ENCODE data around the gene RNF4.
"Not testable (repeated sequence)": the region's sequence is repeated elsewhere in the genome, so short reads cannot be mapped to it uniquely, and the experiment has no call there.

The RNF4 gene

GRCh38 chr4:2489081-2489805 lies 20.3 kb downstream of the RNF4 start:
- DNase-seq: no peak

GRCh38 chr4:2489841-2490552 lies 21.1 kb downstream of the RNF4 start:
- DNase-seq: no peak

GRCh38 chr4:2492970-2493369 lies 24.1 kb downstream of the RNF4 start:
- no peak for DNase-seq

GRCh38 chr4:2494992-2495391 lies 26.1 kb downstream of the RNF4 start:
- DNase-seq: no peak

- DNase-seq: no peak
Measured at GRCh38 chr4:2497324-2497723, 28.4 kb downstream of the RNF4 start.

- DNase-seq: no peak
Measured at GRCh38 chr4:2497931-2498330, 29.0 kb downstream of the RNF4 start.

GRCh38 chr4:2500547-2500946 lies 31.6 kb downstream of the RNF4 start:
- DNase-seq: no peak

GRCh38 chr4:2501034-2501594 lies 32.2 kb downstream of the RNF4 start:
- DNase-seq: no peak

GRCh38 chr4:2503809-2504208 lies 34.9 kb downstream of the RNF4 start:
- no peak for DNase-seq

GRCh38 chr4:2507259-2507658 lies 38.4 kb downstream of the RNF4 start:
- DNase-seq: no peak

- DNase-seq: no peak
Measured at GRCh38 chr4:2507855-2508254, 38.9 kb downstream of the RNF4 start.

GRCh38 chr4:2510351-2511259 lies 41.7 kb downstream of the RNF4 start:
- no peak for DNase-seq

- no peak for DNase-seq
Measured at GRCh38 chr4:2511645-2512131, 42.8 kb downstream of the RNF4 start.

- DNase-seq: no peak
Measured at GRCh38 chr4:2512396-2513135, 43.7 kb downstream of the RNF4 start.

GRCh38 chr4:2514193-2514592 lies 45.3 kb downstream of the RNF4 start:
- not testable (repeated sequence) for DNase-seq

GRCh38 chr4:2514944-2515343 lies 46.0 kb downstream of the RNF4 start:
- DNase-seq: not testable (repeated sequence)

GRCh38 chr4:2515830-2516550 lies 47.1 kb downstream of the RNF4 start:
- DNase-seq: no peak

GRCh38 chr4:2516635-2517034 lies 47.7 kb downstream of the RNF4 start:
- no peak for DNase-seq

GRCh38 chr4:2526559-2526958 lies 57.7 kb downstream of the RNF4 start:
- no peak for DNase-seq

- DNase-seq: no peak
Measured at GRCh38 chr4:2534904-2535375, 66.0 kb downstream of the RNF4 start.
